NCI-H1048 (cell line): ENCODE measurements around the gene STT3A.

Source experiments
- DNase-seq: peaks from one replicate; lab custom pipeline; 2025; lab: John Stamatoyannopoulos, UW

STT3A gene

DNA sequence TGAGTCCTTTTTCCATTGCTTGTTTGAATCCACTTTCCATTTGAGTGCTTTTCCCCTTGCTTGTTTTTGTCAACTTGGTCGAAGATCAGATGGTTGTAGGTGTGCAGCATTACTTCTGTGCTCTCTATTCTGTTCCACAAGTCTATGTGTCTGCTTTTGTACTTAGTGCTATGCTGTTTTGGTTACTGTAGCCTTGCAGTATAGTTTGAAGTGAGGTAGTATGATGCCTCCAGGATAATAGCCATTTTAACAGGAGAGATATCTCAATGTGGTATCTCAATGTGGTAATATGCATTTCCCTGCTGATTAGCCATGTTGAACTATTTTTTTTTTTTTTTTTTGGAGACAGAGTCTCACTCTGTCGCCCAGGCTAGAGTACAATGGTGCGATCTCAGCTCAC is 71.3 kb downstream of the STT3A start:
- no peak for DNase-seq

DNA sequence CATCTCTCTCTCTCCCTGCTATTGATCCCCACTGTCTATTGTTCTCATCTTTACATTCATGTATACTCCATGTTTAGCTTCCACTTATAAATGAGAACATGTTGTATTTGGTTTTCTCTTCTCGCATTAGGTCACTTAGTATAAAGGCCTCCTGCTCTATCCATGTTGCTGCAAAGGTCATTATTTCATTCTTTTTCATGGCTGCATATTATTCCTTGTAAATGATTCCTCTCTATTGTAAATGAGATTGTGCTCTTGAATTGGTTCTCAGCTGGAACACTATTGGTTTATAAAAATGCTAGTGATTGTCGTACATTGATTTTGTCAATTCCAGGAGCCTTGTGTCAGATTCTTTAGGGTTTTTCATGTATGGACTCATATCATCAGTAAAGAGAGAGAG is 74.5 kb downstream of the STT3A start:
- no peak for DNase-seq

DNA sequence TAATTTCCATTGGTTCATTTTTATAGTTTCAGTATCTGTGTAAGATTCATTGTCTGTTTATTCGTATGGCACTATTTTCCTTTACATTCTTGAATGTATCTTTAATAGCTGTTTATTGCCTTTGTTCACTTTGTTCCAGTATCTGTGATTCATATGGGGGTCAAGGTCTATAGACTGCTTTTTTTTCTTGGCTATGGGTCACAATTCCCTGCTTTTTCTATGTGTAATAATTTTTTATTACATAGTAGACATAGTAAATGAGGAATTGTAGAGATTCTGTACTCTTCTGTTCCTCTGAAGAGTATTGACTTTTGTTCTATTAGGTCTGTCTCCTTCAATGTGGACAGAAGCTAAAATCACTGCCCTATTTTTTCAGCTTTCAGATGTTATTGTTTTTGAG is 77.5 kb downstream of the STT3A start:
- no peak for DNase-seq

DNA sequence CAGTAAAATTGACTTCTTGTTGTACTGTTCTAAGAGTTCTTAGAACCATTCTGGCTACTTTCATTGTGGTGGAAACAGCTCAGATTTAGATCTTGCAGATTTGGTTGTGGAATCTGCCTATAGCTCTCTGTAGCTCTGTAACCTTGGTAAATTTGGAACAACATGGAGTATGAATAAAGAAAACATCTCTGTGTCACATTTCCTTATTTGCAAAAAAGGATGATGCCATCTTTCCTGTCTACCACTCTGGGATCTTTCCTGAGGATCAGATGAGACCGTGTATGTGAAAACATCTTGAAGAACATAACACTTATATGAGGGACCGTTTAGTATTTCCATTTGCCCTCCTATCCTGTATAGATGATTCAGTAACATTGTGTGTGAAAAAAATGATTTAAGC is 78.9 kb downstream of the STT3A start:
- DNase-seq = no peak
